Measurements from ENCODE around the gene PABPN1L.

GRCh38 chr16:88891083-88891482, 24.6 kb upstream of the PABPN1L start:
- TF ChIP-seq CTCF (conservative IDR thresholded peaks at IDR 0.05) (no peak), ZFX (IDR thresholded peaks at IDR 0.05) (no peak)

Data from C4-2B (cell line).